Thymus (tissue), 11 donors: ENCODE data around the gene KCNK6. TPM values are rescaled to one million over a fixed set of nuclear protein-coding genes. Genes with fewer than 3 reads are reported as not detected.
A peak's percentile ranks its signal among the peaks of the same experiment; 100 is the strongest.
"Not testable (repeated sequence)": the region's sequence is repeated elsewhere in the genome, so short reads cannot be mapped to it uniquely, and the experiment has no call there.

Experiments
- DNase-seq, 9 donors: peaks; one replicate each; pipeline ENCODE4 v3.0.0-alpha.2; 2013; ENCODE audit warnings: low spot score in 9 of 9, low read depth in 6 of 9, missing footprints in 1 of 9
- H3K27ac ChIP-seq, 2 donors: one replicate each; pipeline ENCODE4 v1.5.1; 2013; ENCODE audit warnings: control low read depth in 1 of 2, low read depth in 1 of 2, low read length in 1 of 2, mild to moderate bottlenecking in 1 of 2, moderate library complexity in 1 of 2
- H3K27me3 ChIP-seq, 2 donors: one replicate each; pipeline ENCODE4 v1.5.1; 2013; ENCODE audit warnings: low read length in 1 of 2; ENCODE audit not compliant: control insufficient read depth in 2 of 2, insufficient read depth in 1 of 2
- H3K36me3 ChIP-seq, 2 donors: one replicate each; pipeline ENCODE4 v1.5.1; 2013; ENCODE audit warnings: low read length in 1 of 2, mild to moderate bottlenecking in 1 of 2, moderate library complexity in 1 of 2; ENCODE audit not compliant: control insufficient read depth in 2 of 2, insufficient read depth in 2 of 2
- H3K4me1 ChIP-seq, 2 donors: one replicate each; pipeline ENCODE4 v1.5.1; 2013; ENCODE audit warnings: low read length in 2 of 2; ENCODE audit not compliant: control insufficient read depth in 2 of 2, insufficient read depth in 2 of 2
- H3K4me3 ChIP-seq, 2 donors: one replicate each; pipeline ENCODE4 v1.5.1; 2013; ENCODE audit warnings: low read length in 2 of 2, control low read depth in 1 of 2, mild to moderate bottlenecking in 1 of 2
- H3K9me3 ChIP-seq, 2 donors: one replicate each; pipeline ENCODE4 v1.5.1; 2013; ENCODE audit warnings: low read length in 1 of 2, mild to moderate bottlenecking in 1 of 2; ENCODE audit not compliant: control insufficient read depth in 2 of 2, insufficient read depth in 1 of 2
- WGBS: extraction: QIAGEN DNeasy Blood & Tissue Kit; methylation state at CpG from one replicate; pipeline ENCODE4 v1.1.7; 2013; 5-methylcytosine and 5-hydroxymethylcytosine counted together
- polyA plus RNA-seq: library from polyadenylated mRNA; stranded (reverse); fragments of 200-250 nt; gene quantifications from one replicate; pipeline ENCODE4 v1.2.3, GENCODE V29; 2013
- total RNA-seq: library from RNA; stranded (reverse); fragments of 120-200 nt; gene quantifications from one replicate; pipeline ENCODE4 v1.2.4, GENCODE V29; 2013
- donor health status: healthy.

The KCNK6 gene
- total and polyA plus RNA-seq, 2 donors = 3.4 to 5.2 TPM

- no peaks in the 10 kb centered on the region for H3K4me1 ChIP-seq
- H3K27me3 ChIP-seq = peaks cover 0 to 2% of the 10 kb centered on the region in 2 donors
- DNase-seq = no peak
- no peak overlapping the region for H3K27ac ChIP-seq
- H3K36me3 ChIP-seq = peaks cover 0 to 10% of the 10 kb centered on the region in 2 donors
- no peak overlapping the region for H3K4me3 ChIP-seq
- H3K9me3 ChIP-seq = peaks cover 0 to under 1% of the 10 kb centered on the region in 2 donors
- WGBS = 97% methylated on average over 22 of the region's 22 CpGs
Observed at GRCh38 chr19:38326591-38326990, 6.9 kb downstream of the KCNK6 start.

DNA sequence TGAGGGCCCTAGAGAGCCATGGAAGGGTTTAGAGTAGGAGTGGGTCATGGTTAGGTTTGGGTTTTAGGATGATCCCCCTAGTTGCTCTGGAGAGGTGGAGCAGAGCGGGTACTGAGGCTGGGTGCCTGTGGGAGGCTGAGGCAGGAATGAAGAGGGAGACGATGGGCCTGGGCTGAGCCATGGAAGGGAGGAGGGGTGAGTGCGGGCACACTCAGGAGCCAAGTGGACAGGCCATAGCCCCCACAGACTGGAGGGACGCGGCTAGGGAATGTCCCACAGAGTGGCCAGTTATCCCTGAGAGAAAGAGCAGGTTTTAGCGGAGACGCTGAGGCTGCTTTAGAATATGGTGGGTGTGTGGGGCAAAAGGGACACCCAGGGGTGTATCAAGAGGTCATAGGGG lies 10.0 kb downstream of the KCNK6 start:
- no peaks in the 10 kb centered on the region for H3K9me3 ChIP-seq
- no peak overlapping the region for H3K27ac ChIP-seq
- peaks cover 0 to 10% of the 10 kb centered on the region in 2 donors for H3K36me3 ChIP-seq
- H3K27me3 ChIP-seq = no peaks in the 10 kb centered on the region
- no peak for DNase-seq
- no peak overlapping the region for H3K4me3 ChIP-seq
- no peaks in the 10 kb centered on the region for H3K4me1 ChIP-seq
- 99% methylated on average over 7 of the region's 7 CpGs for WGBS

DNA sequence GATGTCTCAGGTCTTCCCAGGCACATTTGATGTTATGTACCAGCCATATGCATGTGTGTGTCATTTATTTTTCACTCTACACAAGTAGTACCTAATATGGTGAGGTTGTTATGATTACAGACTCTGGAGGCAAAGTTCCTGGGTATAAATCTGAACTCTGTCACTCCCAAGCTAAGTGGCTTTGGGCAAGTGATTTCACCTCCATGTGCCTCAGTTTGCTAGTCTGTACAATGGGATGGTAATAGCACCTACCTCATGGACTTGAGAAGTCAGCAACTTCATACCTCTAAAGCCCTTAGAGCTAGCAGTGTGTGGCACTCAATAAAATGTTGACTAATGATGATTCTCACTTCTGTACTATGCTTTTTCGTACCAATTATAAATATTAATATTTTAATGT lies 12.1 kb downstream of the KCNK6 start:
- Histone ChIP-seq H3K36me3 (peaks cover 0 to 8% of the 10 kb centered on the region in 2 donors), H3K4me1 (no peaks in the 10 kb centered on the region), H3K27me3 (no peaks in the 10 kb centered on the region), H3K9me3 (no peaks in the 10 kb centered on the region), H3K4me3 (no peak overlapping the region), H3K27ac (no peak overlapping the region)
- DNase-seq = no peak
- WGBS = 97% methylated on average over 1 of the region's 1 CpG

GRCh38 chr19:38333245-38333644 lies 13.6 kb downstream of the KCNK6 start:
- peaks cover 5 to 6% of the 10 kb centered on the region in 2 donors for H3K4me1 ChIP-seq
- H3K27me3 ChIP-seq = no peaks in the 10 kb centered on the region
- H3K27ac ChIP-seq = no peak overlapping the region
- DNase-seq = no peak
- H3K4me3 ChIP-seq = no peak overlapping the region
- WGBS = 96% methylated on average over 9 of the region's 9 CpGs
- H3K9me3 ChIP-seq = no peaks in the 10 kb centered on the region
- H3K36me3 ChIP-seq = no peaks in the 10 kb centered on the region

DNA sequence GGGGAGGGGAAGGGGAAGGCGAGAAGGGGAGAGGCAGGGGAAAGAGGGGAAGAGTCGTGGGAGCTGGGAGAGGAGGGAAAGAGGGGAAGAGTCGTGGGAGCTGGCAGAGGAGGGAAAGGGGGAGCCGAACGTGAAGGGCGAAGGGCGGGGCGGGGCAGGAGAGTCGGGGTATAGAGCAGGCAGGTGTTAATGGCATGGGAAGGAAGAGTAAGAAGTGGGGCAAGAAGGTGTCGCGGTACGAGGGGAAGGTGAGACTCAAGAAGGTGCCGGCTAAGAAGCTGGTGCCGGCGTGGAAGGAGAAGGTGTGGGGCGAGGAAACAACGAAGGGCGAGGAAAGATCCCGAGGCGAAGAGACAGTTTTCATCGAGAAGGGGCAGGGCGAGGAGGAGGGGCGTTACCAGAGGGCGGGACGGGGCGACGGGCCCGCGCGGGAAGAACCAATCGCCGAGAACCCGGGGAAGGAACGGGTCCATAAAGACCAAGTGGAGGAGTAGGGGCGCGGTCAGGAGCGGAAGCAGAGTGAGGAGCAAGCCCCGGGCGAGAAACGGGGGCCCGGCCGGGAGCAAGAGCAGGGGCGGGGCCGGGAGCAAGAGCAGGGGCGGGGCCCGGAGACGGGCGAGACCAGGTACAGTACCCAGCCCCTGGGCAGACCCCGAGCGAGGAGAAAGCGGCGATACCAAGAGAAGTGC lies 16.4 kb downstream of the KCNK6 start:
- Histone ChIP-seq H3K36me3 (peaks cover 0 to 2% of the 10 kb centered on the region in 2 donors), H3K27me3 (no peaks in the 10 kb centered on the region), H3K4me1 (peaks cover 5 to 6% of the 10 kb centered on the region in 2 donors), H3K9me3 (no peaks in the 10 kb centered on the region), H3K27ac (peak overlapping the region; percentile 99 to 100), H3K4me3 (peak overlapping the region; percentile 63 to 77)
- DNase-seq = peak; percentile 84 to 96 (median 91)
- WGBS = under 1% methylated on average over 52 of the region's 52 CpGs

- peak; percentile 87 to 97 (median 94) for DNase-seq
- no peaks in the 10 kb centered on the region for H3K27me3 ChIP-seq
- H3K9me3 ChIP-seq = no peaks in the 10 kb centered on the region
- H3K27ac ChIP-seq = peak overlapping the region; percentile 99 to 100
- H3K4me3 ChIP-seq = peak overlapping the region; percentile 63 to 77
- H3K4me1 ChIP-seq = peaks cover 5 to 6% of the 10 kb centered on the region in 2 donors
- WGBS = 8% methylated on average over 41 of the region's 41 CpGs
- H3K36me3 ChIP-seq = peaks cover 0 to 2% of the 10 kb centered on the region in 2 donors
Observed at GRCh38 chr19:38336638-38337359, 17.2 kb downstream of the KCNK6 start.

DNA sequence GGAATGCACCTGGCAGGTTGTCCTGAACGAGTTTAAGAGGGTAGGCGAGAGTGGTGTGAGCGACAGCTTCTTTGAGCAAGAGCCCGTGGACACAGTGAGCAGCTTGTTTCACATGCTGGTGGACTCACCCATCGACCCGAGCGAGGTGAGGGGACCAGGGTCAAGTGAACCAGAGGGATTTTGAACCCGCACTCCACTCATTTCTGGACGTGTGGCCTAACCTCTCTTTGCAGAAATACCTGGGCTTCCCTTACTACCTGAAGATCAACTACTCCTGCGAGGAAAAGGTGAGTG lies 17.7 kb downstream of the KCNK6 start:
- peak in 1 of 9 donors; percentile 6 for DNase-seq
- WGBS = 72% methylated on average over 10 of the region's 10 CpGs
- peak overlapping the region; percentile 63 to 77 for H3K4me3 ChIP-seq
- peaks cover 0 to 2% of the 10 kb centered on the region in 2 donors for H3K36me3 ChIP-seq
- no peaks in the 10 kb centered on the region for H3K9me3 ChIP-seq
- H3K27me3 ChIP-seq = no peaks in the 10 kb centered on the region
- H3K27ac ChIP-seq = peak overlapping the region; percentile 56 to 99
- H3K4me1 ChIP-seq = peaks cover 5 to 6% of the 10 kb centered on the region in 2 donors

GRCh38 chr19:38339011-38339410 lies 19.4 kb downstream of the KCNK6 start:
- H3K9me3 ChIP-seq, H3K27ac ChIP-seq, H3K27me3 ChIP-seq, DNase-seq, H3K4me1 ChIP-seq, H3K4me3 ChIP-seq, H3K36me3 ChIP-seq: not testable (repeated sequence)
- WGBS = 91% methylated on average over 4 of the region's 4 CpGs

DNA sequence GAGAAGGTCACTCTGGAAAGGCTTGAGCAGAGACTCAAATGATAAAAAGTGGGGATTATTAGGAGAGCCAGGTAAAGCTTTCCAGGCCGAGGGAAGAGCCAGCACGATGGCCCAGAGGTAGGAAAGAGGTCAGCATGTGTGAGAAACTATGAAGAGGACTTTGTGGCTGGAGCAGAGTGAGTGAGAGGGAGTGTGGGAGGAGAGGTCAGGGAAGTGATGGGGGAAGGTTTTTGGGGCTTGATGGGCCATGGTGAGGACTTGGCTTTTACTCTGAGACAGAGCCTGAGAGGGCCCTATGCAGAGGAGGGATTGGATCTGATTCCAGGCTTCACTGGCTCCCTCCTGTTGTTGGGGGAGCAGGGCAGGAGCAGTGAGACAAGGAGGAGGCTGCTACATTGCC lies 21.3 kb downstream of the KCNK6 start:
- WGBS = 97% methylated on average over 2 of the region's 2 CpGs
- peaks cover 2 to 4% of the 10 kb centered on the region in 2 donors for H3K36me3 ChIP-seq

More for the DNA sequence above, 21.3 kb downstream of the KCNK6 start:
- H3K4me1 ChIP-seq = peaks cover 5 to 6% of the 10 kb centered on the region in 2 donors
- DNase-seq = no peak
- no peak overlapping the region for H3K27ac ChIP-seq
- H3K4me3 ChIP-seq = no peak overlapping the region
- H3K27me3 ChIP-seq = no peaks in the 10 kb centered on the region
- no peaks in the 10 kb centered on the region for H3K9me3 ChIP-seq
